Measurements from ENCODE around the gene OR5M11.
"Not testable (repeated sequence)": the region's sequence is repeated elsewhere in the genome, so short reads cannot be mapped to it uniquely, and the experiment has no call there.

The OR5M11 gene

DNA sequence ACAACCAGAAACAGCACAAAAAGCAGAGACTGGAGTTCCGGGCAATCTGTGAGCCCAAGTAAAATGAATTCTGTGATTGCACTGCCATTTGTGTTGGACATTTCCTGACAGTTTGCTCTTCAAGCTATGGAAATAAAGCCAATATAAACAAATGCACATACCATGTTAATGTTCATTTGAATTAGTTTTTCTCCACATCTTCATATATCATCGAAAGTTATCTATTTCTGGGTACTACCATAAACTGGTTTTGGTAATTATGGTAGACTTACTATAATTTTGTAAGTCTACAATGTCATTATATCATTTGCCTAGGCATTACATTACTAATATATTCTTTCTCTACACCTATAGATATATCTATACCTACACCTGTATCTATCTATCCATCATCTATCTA, at the start of gene OR5M11:
Gene OR5M11 (minus strand): TSS at position 101 of the 400 bp plus-strand sequence. CDS start 0 bp downstream, at position 101.
- no peak for DNase-seq

GRCh38 chr11:56592088-56592717, 49.1 kb upstream of the OR5M11 start:
- not testable (repeated sequence) for DNase-seq

DNA sequence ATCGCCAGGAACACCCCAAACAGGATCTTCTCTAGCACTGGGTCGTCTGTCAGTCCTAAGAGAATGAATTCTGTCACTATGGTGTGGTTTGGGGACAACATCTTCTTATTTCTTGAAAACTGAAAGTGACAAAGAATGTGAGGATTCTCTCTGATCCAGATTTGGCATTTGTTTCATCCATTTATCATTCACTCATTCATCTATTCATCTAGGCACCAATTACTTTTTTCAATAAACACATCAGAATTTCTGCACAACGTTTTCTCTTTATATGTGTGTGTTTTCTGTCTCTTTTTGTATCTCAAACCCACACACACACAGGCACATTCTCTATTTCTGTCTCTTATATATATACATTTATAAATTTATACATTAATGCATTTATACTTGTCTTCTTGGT, 34.6 kb upstream of the OR5M11 start, which contains the start of gene OR5M10:
Gene OR5M10 (minus strand): TSS at position 101 of the 400 bp plus-strand sequence. CDS start 0 bp downstream, at position 101.
- no peak for DNase-seq

DNA sequence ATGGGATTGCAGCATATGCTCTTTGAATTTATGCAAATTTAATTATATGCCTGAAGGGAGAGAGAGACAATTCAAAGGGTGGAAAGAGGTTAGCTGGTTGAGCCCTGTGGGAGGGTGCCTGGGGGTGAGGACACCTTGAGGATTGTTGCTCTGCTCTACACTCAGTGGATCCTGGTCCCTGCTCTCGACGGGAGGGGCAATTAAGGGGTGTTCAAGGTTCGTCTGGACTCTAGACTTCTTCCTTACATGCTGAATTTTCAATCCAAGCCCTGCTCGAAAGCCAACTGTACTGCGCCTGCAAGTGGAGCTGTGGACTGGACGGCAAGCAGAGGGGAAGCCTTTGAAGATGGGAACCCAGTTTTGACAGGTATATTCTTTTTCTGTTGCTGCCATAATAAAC, 15.5 kb upstream of the OR5M11 start:
- DNase-seq, result no peak

- DNase-seq, result not testable (repeated sequence)
Measured at GRCh38 chr11:56554691-56555090, 11.6 kb upstream of the OR5M11 start.

- DNase-seq, result no peak
Measured at GRCh38 chr11:56545531-56545930, 2.5 kb upstream of the OR5M11 start.

DNA sequence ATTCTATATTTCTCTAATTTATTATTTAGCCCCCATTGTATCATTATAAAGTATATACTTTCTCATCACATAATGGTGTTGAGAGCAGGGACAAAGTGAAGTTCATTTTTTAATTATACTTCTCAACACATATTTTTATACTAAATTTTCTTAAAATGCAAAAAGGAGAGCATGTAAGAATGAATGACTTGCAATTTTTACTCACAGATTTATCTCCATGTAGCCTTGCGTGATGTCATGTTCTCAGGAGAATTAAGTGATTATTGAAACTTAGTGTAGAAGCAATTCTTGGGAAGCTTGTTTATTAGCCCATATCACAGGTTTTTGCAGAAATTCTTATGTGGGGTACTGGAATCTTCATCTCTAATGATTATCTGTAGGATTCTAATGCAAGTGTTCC, 682 bp upstream of the OR5M11 start:
- no peak for DNase-seq

DNA sequence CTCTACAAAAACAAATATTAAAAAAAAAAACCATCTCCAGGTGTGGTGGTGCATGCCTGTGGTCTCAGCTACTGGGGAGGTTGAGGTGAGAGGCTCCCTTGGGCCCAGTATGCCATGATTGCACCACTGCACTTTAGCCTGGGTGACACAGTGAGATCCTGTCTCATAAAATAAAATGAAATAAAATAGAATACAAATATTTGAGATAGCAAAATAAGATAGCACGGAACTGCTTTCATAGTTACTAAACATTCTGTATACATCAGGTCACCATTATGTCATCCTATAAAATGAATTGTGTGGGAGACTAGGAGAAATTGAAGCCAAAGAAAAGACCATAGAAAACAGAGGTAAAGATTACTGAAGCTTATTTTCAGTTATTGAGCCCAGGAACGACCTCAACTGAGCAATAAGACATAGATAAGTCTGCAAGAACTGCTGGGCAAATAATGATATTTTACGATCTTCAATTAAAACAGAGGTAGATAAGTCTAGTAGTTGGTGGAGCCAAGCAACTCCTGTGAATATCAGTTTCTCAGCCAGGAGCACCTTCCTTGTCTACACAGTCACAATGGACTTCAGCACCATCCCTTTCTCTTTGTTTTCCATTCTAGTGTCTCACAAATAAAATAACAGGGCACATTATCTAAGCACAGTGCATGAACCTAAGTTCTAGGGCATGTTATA, 9.9 kb downstream of the OR5M11 start:
- DNase-seq, result no peak

DNA sequence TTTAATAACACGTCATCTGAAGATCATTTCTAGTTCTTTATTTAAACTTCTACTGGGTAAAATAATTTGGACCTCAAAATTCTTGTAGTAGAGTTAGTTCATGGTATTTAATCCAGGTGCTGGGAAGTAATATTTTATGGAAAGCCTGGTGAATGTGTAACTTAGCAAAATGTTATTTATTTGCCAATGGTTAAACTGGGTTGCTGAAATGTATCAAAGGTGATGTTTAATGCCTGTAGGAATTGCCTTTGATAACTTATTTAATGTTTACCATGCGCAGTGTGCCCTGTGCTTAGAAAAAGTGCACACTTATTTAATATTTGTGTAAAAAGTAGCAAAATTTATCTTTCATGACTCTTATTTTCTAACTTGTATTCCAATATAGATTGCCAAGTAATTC, 11.2 kb downstream of the OR5M11 start:
- no peak for DNase-seq

DNA sequence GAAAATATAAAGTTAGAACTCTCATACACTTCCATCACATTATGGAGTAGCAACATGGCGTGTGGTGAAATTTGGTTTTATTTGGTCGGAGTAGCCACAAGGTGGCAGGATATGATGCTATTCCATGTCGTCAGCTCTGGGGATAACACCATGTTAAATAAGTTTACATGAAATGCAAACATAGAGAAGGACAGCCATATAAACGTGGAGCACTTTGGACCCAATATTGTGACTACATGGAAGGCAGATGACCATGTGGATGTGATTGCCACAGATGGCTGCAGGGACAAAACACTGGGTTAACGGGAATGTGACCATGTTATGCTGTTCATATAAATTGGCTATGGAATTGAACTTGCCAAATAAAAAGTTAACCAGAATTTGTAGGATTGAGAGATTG, 21.0 kb downstream of the OR5M11 start:
- DNase-seq, result peak; percentile 32

- no peak for DNase-seq
Measured at GRCh38 chr11:56513280-56513679, 29.8 kb downstream of the OR5M11 start.

- no peak for DNase-seq
Measured at GRCh38 chr11:56509439-56509838, 33.6 kb downstream of the OR5M11 start.

- no peak for DNase-seq
Measured at GRCh38 chr11:56497010-56497409, 46.0 kb downstream of the OR5M11 start.

GRCh38 chr11:56495117-56495516, 47.9 kb downstream of the OR5M11 start:
- no peak for DNase-seq
